22Rv1 (cell line): Measurements from ENCODE around the gene ISG15.

ENCODE experiments used
- H3K27ac ChIP-seq: fragments of 450-650 bp; 2 replicates; pipeline ENCODE4 v1.5.1; 2017
- CTCF ChIP-seq: fragments of 450-650 bp; IDR thresholded peaks from 2 replicates; pipeline ENCODE4 v1.5.1; 2017; ENCODE audit warnings: mild to moderate bottlenecking
- ZFX ChIP-seq: fragments of 450-650 bp; IDR thresholded peaks from 2 replicates; pipeline ENCODE4 v1.6.1; 2017; ENCODE audit warnings: antibody characterized with exemption, borderline replicate concordance

ISG15 gene

GRCh38 chr1:1046243-1046642, 32.9 kb downstream of the ISG15 start:
- no peak for TF ChIP-seq ZFX
- TF ChIP-seq CTCF = no peak
- no peak overlapping the region for H3K27ac ChIP-seq

GRCh38 chr1:1046767-1047166, 33.5 kb downstream of the ISG15 start:
- no peak overlapping the region for H3K27ac ChIP-seq
- TF ChIP-seq ZFX = no peak
- no peak for TF ChIP-seq CTCF

- H3K27ac ChIP-seq = no peak overlapping the region
- TF ChIP-seq ZFX (no peak), CTCF (no peak)
These were observed 34.1 kb downstream of the ISG15 start for GRCh38 chr1:1047407-1047806.

GRCh38 chr1:1047963-1048362, 34.7 kb downstream of the ISG15 start:
- TF ChIP-seq CTCF (no peak), ZFX (no peak)
- no peak overlapping the region for H3K27ac ChIP-seq

- TF ChIP-seq CTCF = no peak
- no peak for TF ChIP-seq ZFX
- no peak overlapping the region for H3K27ac ChIP-seq
These were observed 35.5 kb downstream of the ISG15 start for GRCh38 chr1:1048765-1049164.

- H3K27ac ChIP-seq = no peak overlapping the region
- TF ChIP-seq ZFX (no peak), CTCF (no peak)
These were observed 36.2 kb downstream of the ISG15 start for GRCh38 chr1:1049318-1050165.

- TF ChIP-seq ZFX (no peak), CTCF (no peak)
- H3K27ac ChIP-seq = no peak overlapping the region
These were observed 37.3 kb downstream of the ISG15 start for GRCh38 chr1:1050577-1051052.
